Stimulated activated CD4-positive, alpha-beta T cell treated with anti-CD3 and anti-CD28 coated beads, TNF-alpha, amount 100 ng/mL, for 1 hour (primary cell): Measurements from ENCODE around the gene HMCN2.
"Not testable (repeated sequence)": the region's sequence is repeated elsewhere in the genome, so short reads cannot be mapped to it uniquely, and the experiment has no call there.

Experiments used
- DNase-seq, 3 donors: peaks; one replicate each; pipeline ENCODE4 v3.0.0-alpha.2; 2020; ENCODE audit warnings: low read depth in 3 of 3, low spot score in 1 of 3

HMCN2 gene

DNA sequence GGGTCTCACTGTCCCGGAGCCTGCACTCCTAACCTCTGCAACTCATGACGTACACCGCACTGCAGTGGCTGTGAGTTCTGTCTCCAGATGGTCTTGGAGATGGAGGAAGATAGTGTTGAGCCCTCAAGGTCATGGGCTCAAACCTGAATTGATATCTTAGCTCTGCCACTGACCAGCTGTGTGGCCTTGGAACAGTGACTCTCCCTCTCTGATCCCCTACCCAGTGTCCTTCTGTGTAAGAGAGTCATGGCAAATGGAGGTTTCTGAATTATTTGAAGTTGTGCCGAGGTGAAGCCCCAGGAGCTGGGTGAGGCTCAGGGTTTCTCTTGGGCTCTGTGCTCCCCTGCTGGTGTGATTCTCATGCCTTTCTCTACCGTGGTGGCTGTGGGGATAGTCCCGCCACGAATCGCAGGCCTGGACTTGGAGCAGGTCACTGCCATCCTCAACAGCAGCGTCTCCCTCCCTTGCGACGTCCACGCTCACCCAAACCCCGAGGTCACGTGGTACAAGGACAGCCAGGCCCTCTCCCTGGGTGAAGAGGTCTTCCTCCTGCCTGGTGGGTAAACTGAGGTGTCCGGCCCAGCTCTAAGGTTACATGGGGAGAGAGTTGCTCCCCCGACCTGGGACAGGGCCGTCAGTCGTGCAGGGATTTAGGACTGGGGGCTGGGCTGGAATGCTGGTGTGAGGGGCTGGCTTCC lies 118.6 kb downstream of the HMCN2 start:
- no peak for DNase-seq

DNA sequence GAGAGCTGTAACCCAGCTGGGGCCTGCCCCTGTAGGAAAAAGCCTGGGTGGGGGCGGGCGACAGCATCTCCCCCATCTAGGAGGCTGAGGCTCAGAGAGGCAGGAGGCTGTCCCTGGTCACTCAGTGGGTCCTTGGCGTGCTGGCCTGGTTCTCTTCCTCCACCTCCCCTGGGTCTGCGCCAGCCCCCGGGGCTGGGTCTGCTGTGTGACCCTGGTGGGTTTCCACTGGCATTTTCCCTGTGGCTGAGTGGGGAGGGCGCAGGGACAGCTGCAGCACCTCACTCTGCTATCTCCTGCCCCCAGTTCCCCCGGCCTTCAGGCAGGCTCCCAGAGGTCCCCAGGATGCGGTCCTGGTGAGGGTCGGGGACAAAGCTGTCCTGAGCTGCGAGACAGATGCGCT lies 119.7 kb downstream of the HMCN2 start:
- DNase-seq, result no peak

DNA sequence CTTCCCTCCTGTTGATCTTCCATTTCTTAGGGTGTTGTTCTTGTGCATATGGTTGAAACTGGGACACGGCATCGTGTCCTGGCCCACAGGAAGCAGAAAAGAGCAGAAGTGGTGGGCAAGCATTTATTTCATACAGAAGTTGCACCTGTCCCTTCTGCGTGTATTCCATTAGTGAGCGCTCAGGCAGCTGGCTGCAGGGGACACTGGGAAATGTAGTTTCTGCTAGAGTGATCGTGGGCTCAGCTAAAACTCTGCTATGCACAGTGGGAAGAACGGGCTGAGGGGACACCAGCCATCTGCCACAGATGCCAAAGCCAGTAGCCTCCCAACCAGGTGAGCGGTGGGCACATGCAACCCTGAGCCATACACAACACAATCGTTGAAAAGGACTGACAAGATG lies 121.8 kb downstream of the HMCN2 start:
- DNase-seq, result no peak

DNA sequence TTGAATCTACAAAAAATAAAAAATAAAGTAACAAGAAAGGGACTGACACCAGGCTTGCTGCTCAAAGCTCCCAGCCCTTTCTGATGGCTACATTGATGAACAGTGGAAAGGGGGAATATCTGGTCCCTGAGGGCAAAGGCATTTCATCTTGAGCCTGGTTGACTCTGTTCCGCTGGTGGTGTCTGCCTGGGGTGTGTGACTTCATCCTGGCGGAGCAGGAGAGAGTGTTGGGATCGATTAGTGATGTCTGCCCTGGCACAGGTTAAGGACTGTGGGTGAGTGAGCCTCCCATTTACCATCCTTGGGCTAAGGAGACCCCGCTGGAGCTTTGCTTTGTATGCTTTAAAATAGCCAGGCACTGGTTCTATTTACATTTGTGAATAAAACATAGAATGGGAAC lies 122.3 kb downstream of the HMCN2 start:
- no peak for DNase-seq

DNA sequence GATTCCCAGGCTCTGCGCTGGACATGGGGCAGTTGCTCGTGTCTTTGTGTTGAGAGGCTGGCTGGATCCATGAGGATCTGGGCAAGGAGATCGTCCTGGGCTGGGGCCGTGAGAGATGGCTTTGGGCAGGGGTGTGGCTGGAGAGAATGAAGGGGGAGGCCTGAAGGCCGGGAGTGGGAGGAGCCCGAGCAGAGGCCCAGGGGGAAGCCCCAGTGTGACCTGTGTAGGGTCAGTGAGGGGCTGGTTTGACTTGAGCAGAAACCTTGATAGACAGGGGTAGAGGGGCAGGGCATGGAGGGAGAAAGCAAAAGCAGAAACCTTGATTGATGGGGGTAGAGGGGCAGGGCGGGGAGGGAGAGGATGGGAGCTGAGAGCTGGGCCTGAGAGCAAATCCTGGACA lies 124.8 kb downstream of the HMCN2 start:
- DNase-seq, result no peak

DNA sequence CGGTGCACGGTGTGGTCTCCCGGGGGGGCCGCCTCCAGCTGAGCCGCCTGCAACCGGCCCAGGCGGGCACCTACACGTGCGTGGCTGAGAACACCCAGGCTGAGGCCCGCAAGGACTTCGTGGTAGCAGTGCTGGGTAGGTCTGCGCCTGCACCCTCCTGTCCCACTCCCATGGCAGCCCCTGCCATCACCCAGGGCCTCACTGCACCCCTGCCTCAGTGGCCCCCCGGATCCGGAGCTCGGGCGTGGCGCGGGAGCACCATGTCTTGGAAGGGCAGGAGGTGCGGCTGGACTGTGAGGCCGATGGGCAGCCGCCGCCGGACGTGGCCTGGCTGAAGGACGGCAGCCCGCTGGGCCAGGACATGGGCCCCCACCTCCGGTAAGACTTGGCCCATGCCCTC lies 125.4 kb downstream of the HMCN2 start:
- DNase-seq, result no peak

DNA sequence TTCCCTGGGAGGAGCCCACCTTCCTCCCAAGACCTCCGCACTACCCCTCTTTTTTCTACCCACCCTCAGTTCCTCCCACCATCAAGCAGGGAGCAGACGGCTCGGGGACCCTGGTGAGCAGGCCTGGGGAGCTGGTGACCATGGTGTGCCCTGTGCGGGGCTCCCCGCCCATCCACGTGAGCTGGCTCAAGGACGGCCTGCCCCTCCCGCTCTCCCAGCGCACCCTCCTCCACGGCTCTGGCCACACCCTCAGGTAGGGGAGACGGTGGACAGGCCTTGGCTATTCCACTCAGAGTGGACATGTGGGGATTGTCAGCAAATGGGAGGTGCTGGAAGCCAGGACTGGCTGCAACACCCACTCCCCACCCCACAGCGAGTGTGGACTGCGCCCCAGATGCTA lies 126.3 kb downstream of the HMCN2 start:
- no peak for DNase-seq

DNA sequence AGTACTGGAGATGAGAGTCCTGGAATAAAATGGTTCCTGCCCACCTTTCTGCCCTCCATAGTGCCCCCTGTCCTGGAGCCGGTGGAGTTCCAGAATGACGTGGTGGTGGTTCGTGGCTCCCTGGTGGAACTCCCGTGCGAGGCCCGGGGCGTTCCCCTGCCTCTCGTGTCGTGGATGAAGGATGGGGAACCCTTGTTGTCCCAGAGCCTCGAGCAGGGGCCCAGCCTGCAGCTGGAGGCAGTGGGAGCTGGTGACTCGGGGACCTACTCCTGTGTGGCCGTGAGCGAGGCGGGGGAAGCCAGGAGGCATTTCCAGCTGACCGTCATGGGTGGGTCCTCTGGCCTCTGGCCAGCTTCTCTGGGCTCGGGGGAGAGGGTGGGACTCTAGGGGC lies 128.1 kb downstream of the HMCN2 start:
- DNase-seq, result no peak

DNA sequence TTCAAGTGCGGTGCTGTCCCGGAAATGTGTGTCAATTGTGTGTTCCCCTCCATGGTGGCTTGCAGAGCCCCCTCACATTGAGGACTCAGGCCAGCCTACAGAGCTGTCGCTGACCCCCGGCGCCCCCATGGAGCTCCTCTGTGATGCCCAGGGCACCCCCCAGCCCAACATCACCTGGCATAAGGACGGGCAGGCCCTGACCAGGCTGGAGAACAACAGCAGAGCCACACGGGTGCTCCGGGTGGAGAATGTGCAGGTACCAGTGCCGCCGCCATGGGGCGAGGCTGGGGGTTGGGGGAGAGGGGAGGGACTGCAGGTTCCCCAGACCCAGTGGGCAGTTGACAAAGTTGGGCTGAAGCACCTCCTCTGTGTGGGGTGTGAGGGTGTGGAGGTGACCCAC lies 128.8 kb downstream of the HMCN2 start:
- no peak for DNase-seq

DNA sequence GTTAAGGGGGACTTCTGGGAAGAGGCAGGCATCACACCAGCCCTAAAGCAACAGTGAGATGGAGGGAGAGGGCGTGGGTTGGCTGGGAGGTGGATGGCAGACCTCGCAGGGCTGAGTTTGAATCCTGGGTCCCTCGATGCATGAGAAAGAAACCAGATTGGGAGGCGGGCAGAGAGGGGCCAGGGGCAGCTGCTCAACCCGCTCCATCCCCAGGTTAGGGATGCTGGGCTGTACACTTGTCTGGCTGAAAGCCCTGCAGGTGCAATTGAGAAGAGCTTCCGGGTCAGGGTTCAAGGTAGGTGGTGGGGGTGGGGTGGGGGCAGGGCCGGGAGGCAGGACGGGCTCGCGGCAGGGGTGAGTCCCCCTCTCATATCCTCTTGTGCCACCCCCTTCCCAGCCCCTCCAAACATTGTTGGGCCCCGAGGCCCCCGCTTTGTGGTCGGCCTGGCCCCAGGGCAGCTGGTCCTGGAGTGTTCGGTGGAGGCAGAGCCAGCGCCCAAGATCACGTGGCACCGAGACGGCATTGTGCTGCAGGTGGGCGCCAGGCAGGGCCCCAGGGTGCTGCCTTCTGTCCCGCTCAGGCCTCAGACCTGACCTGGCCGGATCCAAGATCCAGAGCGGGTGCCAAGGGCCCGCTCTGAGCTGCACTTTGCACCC lies 129.4 kb downstream of the HMCN2 start:
- DNase-seq, result no peak

DNA sequence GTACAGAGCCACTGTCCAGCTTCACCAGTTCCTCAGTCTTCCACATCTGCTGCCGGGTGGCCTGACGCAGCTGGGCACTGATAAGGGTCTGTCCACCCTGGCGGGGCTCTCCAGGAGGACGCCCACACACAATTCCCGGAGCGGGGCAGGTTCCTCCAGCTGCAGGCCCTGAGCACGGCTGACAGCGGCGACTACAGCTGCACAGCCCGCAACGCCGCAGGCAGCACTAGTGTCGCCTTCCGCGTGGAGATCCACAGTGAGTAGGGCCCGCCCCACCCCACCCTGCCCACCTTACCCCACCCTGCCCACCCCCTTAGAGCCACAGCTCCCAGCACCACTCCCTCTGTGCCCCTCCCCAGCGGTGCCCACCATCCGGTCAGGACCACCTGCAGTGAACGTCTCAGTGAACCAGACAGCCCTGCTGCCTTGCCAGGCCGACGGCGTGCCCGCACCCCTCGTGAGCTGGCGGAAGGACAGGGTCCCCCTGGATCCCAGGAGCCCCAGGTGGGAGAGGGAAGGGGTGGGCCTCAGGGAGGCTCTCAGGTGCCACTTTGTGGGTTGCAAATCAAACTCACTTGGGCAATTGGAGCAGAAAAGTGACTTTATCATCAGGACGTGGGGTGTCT lies 130.4 kb downstream of the HMCN2 start:
- no peak for DNase-seq

DNA sequence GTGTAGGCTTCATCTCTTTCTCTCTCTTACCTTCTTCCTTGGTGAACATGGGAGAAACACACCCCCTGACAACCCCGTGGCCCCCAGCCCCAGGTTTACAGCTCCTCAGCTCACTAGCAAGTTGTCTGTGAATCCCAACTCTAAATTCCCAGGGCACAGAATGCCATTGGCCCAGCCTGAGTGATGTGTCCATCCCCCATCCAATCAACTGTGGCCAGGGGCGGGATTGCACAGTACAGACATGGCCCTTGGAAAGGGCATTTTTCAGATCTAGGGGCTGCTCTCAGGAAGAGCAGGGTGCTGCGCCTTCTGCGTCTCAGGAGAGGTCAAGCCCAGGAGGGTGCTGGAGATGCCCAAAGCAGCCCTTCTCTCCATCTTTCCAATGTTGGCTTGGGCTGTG lies 131.0 kb downstream of the HMCN2 start:
- DNase-seq, result no peak

DNA sequence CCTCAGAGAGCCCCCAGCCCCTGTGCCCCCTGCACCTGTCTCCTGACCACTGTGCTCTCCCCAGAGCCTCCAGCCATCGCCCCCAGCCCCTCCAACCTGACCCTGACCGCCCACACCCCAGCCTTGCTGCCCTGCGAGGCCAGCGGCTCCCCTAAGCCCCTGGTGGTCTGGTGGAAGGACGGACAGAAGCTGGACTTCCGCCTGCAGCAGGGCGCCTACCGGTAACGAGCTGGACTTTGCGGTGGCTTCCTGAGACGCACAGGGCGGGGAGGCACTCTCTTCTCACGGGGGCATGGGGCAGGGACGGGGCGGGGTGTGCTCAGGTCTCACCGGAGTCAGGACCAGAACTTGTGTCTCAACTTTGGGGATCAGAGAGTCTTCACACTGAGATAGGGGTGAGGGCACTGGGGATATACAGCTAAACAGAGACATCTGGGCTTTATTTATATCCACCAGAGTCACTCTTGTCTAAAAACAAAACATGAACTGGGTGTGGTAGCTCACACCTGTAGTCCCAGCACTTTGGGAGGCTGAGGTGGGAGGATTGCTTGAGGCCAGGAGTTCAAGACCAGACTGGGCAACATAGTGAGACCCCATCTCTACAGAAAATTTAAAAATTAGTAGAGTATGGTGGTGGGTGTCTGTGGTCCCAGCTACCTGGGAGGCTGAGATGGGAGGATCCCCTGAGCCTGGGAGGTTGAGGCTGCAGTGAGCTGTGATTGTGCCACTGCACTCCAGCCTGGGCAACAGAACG lies 133.1 kb downstream of the HMCN2 start:
- no peak for DNase-seq

DNA sequence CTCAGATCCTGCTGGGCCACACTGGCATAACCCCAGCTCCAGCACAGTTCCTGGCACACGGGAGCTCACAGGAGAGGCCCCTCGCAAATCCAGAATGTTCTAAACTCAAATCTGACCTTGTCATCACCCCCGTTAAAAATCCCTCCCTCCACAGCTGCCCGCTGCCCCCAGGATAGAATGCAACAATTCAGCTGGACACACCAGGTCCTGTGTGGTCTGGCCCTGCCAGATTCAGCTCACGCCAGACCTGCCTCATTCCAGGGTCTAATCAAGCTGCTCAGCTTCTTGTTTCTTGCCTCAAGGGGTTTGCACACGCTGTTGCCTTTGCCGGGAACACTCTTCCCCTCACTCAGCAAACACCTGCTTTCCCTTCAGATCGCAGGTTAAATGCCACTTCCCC lies 134.2 kb downstream of the HMCN2 start:
- DNase-seq, result no peak

DNA sequence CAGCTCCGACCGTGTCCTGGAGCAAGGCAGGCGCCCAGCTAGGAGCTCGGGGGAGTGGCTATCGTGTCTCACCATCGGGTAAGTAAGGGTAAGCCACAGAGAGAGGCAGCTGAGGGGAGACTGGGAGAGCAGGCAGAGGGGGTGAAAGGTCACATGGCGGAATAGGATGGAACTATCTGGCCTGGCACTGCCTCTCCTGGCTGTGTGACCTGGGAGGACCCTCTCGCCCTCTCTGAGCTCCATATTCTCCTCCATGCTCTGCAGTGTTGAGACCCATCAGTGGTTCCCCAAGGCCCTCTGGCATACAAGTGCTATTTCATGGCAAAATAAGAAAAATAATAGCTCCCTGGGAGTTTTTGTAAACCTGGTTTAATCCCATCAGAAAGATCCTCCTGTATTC lies 135.3 kb downstream of the HMCN2 start:
- no peak for DNase-seq

DNA sequence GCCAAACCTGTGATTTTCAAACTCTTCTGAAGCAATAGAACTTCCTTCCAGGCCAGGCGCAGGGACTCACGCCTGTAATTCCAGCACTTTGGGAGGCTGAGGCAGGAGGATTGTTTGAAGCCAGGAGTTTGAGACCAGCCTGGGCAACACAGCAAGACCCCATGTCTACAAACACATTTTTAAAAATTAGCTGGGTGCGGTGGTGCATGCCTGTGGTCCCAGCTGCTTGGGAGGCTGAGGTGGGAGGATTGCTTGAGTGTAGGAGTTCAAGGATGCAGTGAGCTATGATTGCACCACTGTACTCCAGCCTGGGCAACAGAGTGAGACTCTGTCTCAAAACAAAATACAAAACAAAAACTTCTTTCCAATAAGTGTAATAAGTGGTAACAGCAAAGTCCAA lies 136.2 kb downstream of the HMCN2 start:
- DNase-seq, result not testable (repeated sequence)

DNA sequence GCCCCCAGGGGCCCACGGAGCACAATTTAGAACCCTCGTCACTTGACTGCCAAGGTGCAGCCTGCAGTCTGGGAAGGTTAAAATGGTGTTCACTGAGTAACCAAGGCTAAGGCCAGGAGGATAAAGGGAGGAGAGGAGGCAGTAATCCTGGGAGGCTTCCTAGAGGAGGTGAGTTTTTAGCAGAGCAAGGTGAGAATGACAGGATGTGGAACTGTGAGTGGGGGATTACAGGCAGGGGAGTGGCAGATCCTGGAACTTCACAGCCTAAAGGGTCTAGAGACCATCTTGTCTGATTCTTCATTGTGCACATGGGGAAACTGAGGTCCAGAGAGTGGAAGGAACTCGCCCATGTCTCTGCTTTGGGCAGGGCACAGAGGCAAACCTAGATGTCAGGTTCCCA lies 136.7 kb downstream of the HMCN2 start:
- no peak for DNase-seq

DNA sequence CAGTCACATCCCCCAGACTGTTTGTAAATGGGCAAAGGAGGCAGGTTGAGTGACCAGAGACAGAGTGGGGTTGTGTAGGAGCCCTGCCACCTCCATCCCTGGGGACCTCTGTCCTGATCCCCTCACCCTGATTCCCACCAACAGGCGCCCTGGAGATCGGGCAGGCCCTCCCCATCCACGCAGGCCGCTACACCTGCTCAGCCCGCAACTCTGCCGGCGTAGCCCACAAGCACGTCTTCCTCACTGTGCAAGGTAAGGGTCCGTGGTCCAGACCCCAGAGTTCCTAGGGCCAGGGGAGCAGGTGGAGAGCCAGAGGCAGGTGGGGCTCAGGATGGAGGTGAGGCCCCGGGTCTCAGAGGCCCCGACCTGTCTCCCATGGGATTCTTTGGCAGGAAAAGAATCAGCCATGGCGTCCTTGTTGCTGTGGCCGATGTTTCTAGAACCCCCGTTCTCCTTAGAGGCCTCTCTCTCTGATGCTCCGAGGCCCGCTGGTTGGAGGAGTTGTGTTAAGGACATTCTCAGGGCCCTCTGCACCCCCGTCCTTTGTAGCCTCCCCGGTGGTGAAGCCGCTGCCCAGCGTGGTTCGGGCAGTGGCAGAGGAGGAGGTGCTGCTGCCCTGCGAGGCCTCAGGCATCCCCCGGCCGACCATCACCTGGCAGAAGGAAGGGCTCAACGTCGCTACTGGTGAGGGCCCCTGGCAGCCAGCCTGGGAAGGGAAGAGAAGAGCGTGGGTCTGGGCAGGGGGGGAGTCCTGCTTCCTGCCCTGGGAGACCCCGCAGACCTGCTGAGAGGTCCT lies 137.3 kb downstream of the HMCN2 start:
- DNase-seq, result no peak

DNA sequence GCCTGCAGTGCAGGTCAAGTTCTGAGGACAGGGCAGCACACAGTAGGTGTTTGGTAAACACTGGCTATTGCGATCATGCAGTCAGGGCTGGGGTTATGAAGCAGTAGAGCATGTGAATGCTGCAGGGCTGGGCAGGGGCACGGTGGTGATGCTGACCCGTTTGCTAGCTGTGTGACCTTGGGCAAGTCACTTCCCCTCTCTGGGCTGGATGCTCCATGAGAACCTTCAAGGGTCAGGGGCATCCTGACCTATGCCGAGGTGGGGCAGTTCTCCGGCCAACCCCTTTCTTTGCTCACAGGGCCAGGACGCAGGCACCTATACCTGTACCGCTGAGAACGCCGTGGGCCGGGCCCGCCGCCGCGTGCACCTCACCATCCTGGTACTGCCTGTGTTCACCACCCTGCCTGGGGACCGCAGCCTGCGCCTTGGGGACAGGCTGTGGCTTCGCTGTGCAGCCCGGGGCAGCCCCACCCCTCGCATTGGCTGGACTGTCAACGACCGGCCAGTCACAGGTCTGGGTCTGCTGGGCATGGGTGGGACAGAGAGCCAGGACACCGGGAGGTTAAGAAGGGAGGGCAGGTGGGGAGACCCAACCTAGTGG lies 140.2 kb downstream of the HMCN2 start:
- no peak for DNase-seq

DNA sequence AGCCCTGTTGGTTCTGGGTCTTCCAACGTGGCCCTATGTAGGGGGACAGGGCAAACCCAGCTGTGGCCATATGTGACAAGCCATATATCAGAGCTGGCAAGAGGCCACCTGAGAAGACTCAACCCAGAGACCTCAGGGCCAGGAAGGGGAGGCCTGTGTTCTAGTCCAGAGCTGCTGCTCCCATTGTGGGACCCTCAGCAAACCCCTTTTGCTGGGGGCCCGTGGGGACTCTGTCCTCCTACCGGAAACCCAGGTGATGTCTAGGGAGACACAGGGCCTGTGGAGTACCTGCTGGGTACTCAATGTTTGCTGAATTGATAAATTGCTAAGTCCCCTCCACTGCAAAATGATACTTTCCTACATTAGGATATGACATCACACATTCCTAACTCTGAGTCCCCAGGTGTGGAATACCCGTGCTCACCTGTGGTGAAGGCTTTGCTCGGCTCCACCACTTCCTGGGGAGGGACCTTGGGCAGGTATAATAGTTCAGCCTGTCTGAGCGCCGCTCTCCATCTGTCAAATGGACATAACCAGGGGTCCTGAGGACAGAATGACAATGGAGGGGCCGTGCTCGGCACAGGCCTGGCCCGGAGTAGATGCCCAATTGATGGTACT lies 140.8 kb downstream of the HMCN2 start:
- no peak for DNase-seq
